GM12878 (cell line): ENCODE results near the gene SLC22A3.

ENCODE experiments used
- BHLHE40 ChIP-seq, 2 experiments: fragments of 450-650 bp in 1 of 2; IDR thresholded peaks; 2 replicates each; pipeline ENCODE4 v1.6.1; 2011 to 2017; ENCODE audit warnings: low read depth in 2 of 2, borderline replicate concordance in 1 of 2, improper control_type of control experiment in 1 of 2, low read length in 1 of 2, mild to moderate bottlenecking in 1 of 2
- CTCF ChIP-seq, 3 experiments: IDR thresholded peaks in 2 of 3; conservative IDR thresholded peaks in 1 of 3; 2 replicates each; pipeline ENCODE4 v1.5.1; 2011; ENCODE audit warnings: low read depth in 3 of 3, low read length in 3 of 3, mild to moderate bottlenecking in 3 of 3, control low read depth in 2 of 3, moderate library complexity in 2 of 3, inconsistent platforms in 1 of 3, mixed read lengths in 1 of 3; ENCODE audit not compliant: control insufficient read depth in 2 of 3, insufficient read depth in 1 of 3; ENCODE audit errors: extremely low read depth in 1 of 3
- EP300 ChIP-seq, 2 experiments: fragments of 150-350 bp in 1 of 2; IDR thresholded peaks; 2 replicates each; pipeline ENCODE4 v1.6.1; 2011 to 2012; ENCODE audit warnings: low read depth in 2 of 2, low read length in 2 of 2, borderline replicate concordance in 1 of 2, improper control_type of control experiment in 1 of 2, inconsistent platforms in 1 of 2; ENCODE audit not compliant: control insufficient read depth in 1 of 2
- EZH2 ChIP-seq: IDR thresholded peaks from 2 replicates; pipeline ENCODE4 v1.6.1; 2012; ENCODE audit warnings: low read depth, mild to moderate bottlenecking, control low read depth, inconsistent platforms, low read length, borderline replicate concordance; ENCODE audit not compliant: control insufficient read depth
- FOXK2 ChIP-seq: fragments of 450-650 bp; IDR thresholded peaks from 2 replicates; pipeline ENCODE4 v1.6.1; 2017; ENCODE audit warnings: mild to moderate bottlenecking, moderate library complexity
- JUND ChIP-seq: IDR thresholded peaks from 2 replicates; pipeline ENCODE4 v1.6.1; 2012; ENCODE audit warnings: low read depth, mild to moderate bottlenecking, low read length, improper control_type of control experiment, moderate library complexity
- MTA3 ChIP-seq: IDR thresholded peaks from 2 replicates; pipeline ENCODE4 v1.6.1; 2012; ENCODE audit warnings: low read length, inconsistent platforms, borderline replicate concordance
- POLR2AphosphoS5 ChIP-seq: IDR thresholded peaks from 2 replicates; pipeline ENCODE4 v1.6.1; 2011; ENCODE audit warnings: mild to moderate bottlenecking, low read length, inconsistent platforms
- RAD21 ChIP-seq: IDR thresholded peaks from 2 replicates; pipeline ENCODE4 v1.6.1; 2011; ENCODE audit warnings: mild to moderate bottlenecking, low read depth, low read length, moderate library complexity; ENCODE audit not compliant: insufficient read depth
- RAD51 ChIP-seq: fragments of 450-650 bp; IDR thresholded peaks from 2 replicates; pipeline ENCODE4 v1.6.1; 2016; ENCODE audit warnings: moderate library complexity, mild to moderate bottlenecking, inconsistent platforms
- RBBP5 ChIP-seq: fragments of 200-600 bp; sonication (generic); conservative IDR thresholded peaks from 2 replicates; pipeline ENCODE4 v1.6.1; 2016
- SIN3A ChIP-seq: IDR thresholded peaks from 2 replicates; pipeline ENCODE4 v1.6.1; 2012; ENCODE audit warnings: low read depth, low read length, improper control_type of control experiment
- SRF ChIP-seq, 2 experiments: IDR thresholded peaks; 2 replicates each; pipeline ENCODE4 v1.6.1; 2011; ENCODE audit warnings: low read depth in 2 of 2, low read length in 2 of 2, mild to moderate bottlenecking in 1 of 2, moderate library complexity in 1 of 2
- ZBTB33 ChIP-seq: fragments of 450-650 bp; IDR thresholded peaks from 2 replicates; pipeline ENCODE4 v1.6.1; 2017; ENCODE audit warnings: mild to moderate bottlenecking

GRCh38 chr6:160391419-160392116 is 43.4 kb downstream of the SLC22A3 start:
- TF ChIP-seq MTA3 (no peak), CTCF (IDR thresholded peaks at IDR 0.05 in 2 of 3, conservative IDR thresholded peaks at IDR 0.05 in 1 of 3; ENCODE audit: control insufficient read depth in 2 of 3, extremely low read depth in 1 of 3, insufficient read depth in 1 of 3, low read depth in 3 of 3, low read length in 3 of 3) (no peak), FOXK2 (no peak), EZH2 (no peak), EP300 (IDR thresholded peaks at IDR 0.05; ENCODE audit: borderline replicate concordance in 1 of 2, control insufficient read depth in 1 of 2, low read depth in 2 of 2, low read length in 2 of 2) (no peak), RAD21 (no peak), BHLHE40 (IDR thresholded peaks at IDR 0.05; ENCODE audit: borderline replicate concordance in 1 of 2, low read depth in 2 of 2, low read length in 1 of 2) (no peak), ZBTB33 (no peak), SRF (IDR thresholded peaks at IDR 0.05; ENCODE audit: low read depth in 2 of 2, low read length in 2 of 2) (no peak), SIN3A (no peak), RAD51 (no peak), RBBP5 (no peak), POLR2AphosphoS5 (no peak), JUND (no peak)
